Epithelial cell of proximal tubule (primary cell): ENCODE results near the gene MEGF9. TPM values are rescaled to one million over a fixed set of nuclear protein-coding genes. Genes with fewer than 3 reads are reported as not detected.

ENCODE experiments used
- DNase-seq: peaks from one replicate; pipeline ENCODE4 v3.0.0-alpha.2; 2011; ENCODE audit warnings: low read depth
- H3K4me3 ChIP-seq: 2 replicates; pipeline ENCODE4 v1.5.1; 2011; ENCODE audit warnings: low read depth, mild to moderate bottlenecking, low read length
- total RNA-seq: library from RNA; depleted of rRNA; stranded (reverse); fragments of >200 nt; gene quantifications from 2 replicates; pipeline ENCODE4 v1.2.3, GENCODE V29; 2015
- TF ChIP-seq, protein P1 (sequence below): conservative IDR thresholded peaks from 2 replicates; pipeline ENCODE4 v1.5.1; 2012; ENCODE audit warnings: low read depth, mild to moderate bottlenecking, low read length

The MEGF9 gene
- total RNA-seq, 1 donor from 2014 or later: 11.1 TPM

DNA sequence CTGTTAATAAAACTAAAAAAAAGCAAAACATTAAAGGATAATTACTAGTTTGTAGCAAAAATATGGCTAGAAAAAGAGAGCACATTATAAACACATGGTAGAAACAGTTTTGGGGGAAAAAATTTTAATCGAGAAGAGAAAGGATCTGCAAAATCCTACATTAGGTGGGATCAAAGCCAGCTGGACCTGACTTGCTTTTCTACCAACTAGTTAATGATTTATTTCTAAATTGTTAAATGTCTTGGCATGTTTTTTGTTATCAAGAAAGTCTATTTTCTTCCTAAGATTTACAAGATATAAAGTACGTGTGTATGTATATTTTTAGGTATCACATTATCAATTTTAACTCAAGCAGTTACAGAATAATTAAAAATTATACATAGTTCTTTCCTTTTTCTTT lies 87.2 kb downstream of the MEGF9 start:
- DNase-seq: no peak
- TF ChIP-seq, protein P1, sequence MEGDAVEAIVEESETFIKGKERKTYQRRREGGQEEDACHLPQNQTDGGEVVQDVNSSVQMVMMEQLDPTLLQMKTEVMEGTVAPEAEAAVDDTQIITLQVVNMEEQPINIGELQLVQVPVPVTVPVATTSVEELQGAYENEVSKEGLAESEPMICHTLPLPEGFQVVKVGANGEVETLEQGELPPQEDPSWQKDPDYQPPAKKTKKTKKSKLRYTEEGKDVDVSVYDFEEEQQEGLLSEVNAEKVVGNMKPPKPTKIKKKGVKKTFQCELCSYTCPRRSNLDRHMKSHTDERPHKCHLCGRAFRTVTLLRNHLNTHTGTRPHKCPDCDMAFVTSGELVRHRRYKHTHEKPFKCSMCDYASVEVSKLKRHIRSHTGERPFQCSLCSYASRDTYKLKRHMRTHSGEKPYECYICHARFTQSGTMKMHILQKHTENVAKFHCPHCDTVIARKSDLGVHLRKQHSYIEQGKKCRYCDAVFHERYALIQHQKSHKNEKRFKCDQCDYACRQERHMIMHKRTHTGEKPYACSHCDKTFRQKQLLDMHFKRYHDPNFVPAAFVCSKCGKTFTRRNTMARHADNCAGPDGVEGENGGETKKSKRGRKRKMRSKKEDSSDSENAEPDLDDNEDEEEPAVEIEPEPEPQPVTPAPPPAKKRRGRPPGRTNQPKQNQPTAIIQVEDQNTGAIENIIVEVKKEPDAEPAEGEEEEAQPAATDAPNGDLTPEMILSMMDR: no peak
- H3K4me3 ChIP-seq: no peak overlapping the region

DNA sequence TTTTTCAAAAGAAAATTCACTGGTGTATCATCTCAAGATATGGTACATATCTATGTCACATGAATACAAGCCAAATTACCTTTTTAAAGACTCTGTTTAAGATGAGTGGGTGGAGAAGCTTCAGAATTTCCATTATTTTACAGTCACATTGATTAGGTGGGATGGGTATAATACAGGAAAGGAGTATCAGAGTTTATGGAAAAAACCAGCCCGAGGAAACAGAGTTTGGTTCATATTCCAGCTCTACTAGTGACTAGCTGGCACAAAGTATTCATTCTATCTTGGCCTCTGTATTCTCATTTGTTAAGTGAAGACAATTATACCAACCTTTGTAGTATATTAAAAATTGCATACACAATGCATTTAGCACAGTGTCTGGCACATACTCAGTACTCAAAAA lies 87.8 kb downstream of the MEGF9 start:
- TF ChIP-seq, protein P1: no peak
- DNase-seq: no peak
- H3K4me3 ChIP-seq: no peak overlapping the region

DNA sequence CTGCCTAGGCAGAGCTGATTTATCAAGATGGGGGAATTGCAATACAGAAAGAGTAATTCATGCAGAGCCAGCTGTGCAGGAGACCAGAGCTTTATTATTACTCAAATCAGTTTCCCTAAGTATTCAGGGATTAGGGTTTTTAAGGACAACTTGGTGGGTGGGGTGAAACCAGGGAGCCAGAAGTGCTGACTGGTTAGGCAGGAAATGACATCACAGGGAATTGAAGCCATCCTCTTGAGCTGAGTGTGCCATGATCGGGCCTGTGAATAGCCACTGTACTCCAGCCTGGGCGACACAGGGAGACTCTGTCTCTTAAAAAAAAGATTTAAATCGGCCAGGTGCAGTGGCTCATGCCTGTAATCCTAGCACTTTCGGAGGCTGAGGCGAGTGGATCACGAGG lies 89.0 kb downstream of the MEGF9 start:
- H3K4me3 ChIP-seq: no peak overlapping the region
- TF ChIP-seq, protein P1: no peak
- DNase-seq: no peak

DNA sequence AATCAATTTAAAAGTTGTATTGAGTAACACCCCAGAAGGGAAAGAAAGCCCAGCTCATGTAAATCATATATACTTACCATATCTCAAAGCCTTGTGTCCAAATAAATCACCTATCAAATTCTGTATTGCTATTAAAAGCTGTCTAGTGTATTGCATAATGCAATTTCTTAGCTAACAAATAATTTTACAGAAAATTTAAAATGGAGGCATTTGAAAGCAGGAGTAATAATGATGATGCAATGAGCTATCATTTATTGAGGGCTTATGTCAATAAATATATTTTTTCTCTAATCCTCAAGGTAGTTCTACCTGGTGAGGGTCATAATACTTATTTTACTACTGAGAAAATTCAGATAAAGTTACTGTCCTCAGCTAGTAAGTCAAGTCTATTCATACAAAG lies 91.5 kb downstream of the MEGF9 start:
- TF ChIP-seq, protein P1: no peak
- no peak for DNase-seq
- no peak overlapping the region for H3K4me3 ChIP-seq

DNA sequence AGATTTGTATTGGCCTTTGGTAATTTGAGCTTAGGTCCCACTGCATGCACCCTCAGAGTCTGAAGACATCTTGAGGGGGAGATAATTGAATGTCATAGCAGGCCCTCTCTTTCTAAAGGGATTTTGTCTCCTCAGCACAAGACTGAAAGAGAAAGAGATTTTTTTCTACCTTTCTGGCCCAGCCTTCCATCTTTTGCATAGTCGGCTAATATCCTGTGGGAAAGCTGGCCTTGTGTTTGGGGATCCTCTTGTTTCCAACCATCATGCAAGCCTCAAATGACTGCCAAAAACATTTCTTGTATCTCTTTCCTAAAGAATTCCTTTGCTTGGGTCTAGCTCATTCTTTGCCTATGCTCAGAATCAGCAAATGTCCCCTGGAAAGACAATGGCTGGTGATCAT lies 92.3 kb downstream of the MEGF9 start:
- no peak for DNase-seq
- H3K4me3 ChIP-seq: no peak overlapping the region
- TF ChIP-seq, protein P1: no peak

DNA sequence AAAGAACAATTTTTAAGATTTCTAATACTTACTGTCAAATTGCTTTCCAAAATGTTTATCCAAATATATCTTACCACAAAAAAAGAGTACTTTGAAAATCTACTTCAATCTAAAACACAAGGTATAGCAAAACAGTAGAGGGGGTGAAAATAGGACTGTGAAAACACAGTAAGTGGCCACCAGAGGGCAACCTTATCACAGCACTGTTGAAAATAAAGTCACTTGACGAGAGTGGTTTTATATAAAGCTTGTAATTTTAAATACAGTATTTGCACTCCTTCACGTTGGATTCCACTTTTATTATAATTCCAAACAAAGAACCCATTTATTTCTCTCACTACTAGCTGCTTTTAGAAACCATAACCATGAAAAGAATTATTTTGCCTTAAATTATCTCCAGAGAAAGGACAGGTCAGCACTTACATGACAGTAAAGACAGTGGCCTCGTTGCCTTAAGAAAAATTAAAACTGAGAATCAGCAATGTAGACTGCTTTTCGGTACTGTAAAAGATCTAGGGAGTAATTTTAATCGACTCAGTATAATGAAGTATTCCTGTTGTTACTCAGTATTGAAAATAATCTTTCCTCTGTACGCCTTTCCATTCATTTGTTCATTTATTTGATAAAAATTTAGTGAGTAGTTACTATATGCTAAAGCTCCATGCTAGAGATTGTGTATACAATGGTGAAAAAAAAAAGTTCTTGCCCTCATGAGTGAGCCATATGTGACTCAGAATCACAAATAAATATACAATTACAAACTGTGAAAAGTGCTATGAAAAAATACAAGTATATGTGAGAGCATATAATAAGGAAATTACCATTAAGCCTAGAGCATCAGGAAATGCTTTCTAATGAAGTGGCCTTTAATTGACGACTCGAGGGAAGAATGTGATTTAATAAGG lies 94.3 kb downstream of the MEGF9 start:
- TF ChIP-seq, protein P1: peak; percentile 81
- peak; percentile 27 for DNase-seq
- H3K4me3 ChIP-seq: no peak overlapping the region
